Measurements from ENCODE around the gene NCBP3. TPM values are rescaled to one million over a fixed set of nuclear protein-coding genes. Genes with fewer than 3 reads are reported as not detected.

The NCBP3 gene
- total RNA-seq, 4 donors from 2014 or later, result 22.2 to 25.7 (median 24.3) TPM

- Histone ChIP-seq H3K9me3 (no peaks in the 10 kb centered on the region), H3K4me3 (no peak overlapping the region), H3K27ac (no peak overlapping the region), H3K4me1 (no peaks in the 10 kb centered on the region), H3K27me3 (no peaks in the 10 kb centered on the region), H3K36me3 (peaks cover 5 to 100% of the 10 kb centered on the region in 2 donors)
- TF ChIP-seq CTCF (IDR thresholded peaks at IDR 0.05) (no peak), EP300 (IDR thresholded peaks at IDR 0.05) (no peak), POLR2AphosphoS5 (IDR thresholded peaks at IDR 0.05) (no peak), POLR2A (IDR thresholded peaks at IDR 0.05) (no peak)
- 92 to 94% methylated on average over 9 to 10 of the region's 12 CpGs for WGBS, 2 donors (ENCODE audit: low coverage in 1 of 2)
- no peak for ATAC-seq
Observed at GRCh38 chr17:3812771-3813170, 33.3 kb downstream of the NCBP3 start.

DNA sequence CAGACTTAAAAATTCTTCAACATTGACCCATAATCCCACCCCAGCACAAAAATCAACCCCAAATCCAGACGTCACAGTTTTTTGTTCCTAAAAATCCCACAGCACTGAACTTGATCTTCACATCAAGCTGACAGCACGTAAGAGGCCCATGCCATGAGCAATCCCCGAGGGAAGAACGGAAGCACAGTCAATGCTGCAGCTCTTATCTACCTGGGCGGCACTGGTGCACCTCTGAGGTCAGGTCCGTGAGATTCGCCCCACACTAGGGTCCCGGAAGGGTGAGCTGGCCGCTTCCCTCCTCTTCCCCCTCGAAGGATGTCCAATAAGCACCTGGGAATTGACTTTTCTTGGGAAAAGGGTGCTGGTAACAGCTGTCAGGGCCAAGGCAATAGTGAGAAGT lies 33.8 kb downstream of the NCBP3 start:
- H3K27me3 ChIP-seq, result no peaks in the 10 kb centered on the region
- H3K27ac ChIP-seq, result no peak overlapping the region
- H3K9me3 ChIP-seq, result no peaks in the 10 kb centered on the region
- WGBS, 2 donors (ENCODE audit: low coverage in 1 of 2), result 91 to 98% methylated on average over 3 to 6 of the region's 10 CpGs
- no peak overlapping the region for H3K4me3 ChIP-seq
- TF ChIP-seq POLR2AphosphoS5 (IDR thresholded peaks at IDR 0.05) (no peak), CTCF (IDR thresholded peaks at IDR 0.05) (no peak), POLR2A (IDR thresholded peaks at IDR 0.05) (no peak), EP300 (IDR thresholded peaks at IDR 0.05) (no peak)
- no peaks in the 10 kb centered on the region for H3K4me1 ChIP-seq
- peaks cover 5 to 100% of the 10 kb centered on the region in 2 donors for H3K36me3 ChIP-seq
- no peak for ATAC-seq

DNA sequence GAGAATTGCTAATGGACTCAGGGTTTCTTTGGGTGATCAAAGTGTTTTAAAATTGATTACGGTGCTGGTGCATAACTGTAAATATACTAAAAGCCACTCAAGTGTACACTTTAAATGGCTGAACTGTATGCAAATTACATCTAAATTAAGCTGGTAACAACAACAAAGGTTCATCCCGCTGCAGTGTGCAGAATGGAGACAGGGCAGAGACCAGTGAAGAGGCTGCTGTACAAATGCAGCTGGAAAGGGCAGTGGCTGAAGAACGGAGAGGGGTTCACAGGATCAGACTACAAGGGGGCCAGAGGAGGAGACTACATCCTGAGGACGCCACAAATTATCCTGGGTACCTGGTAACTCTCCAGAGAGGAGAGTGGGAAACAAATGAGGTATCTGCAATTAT lies 36.0 kb downstream of the NCBP3 start:
- peaks cover 0 to 97% of the 10 kb centered on the region in 2 donors for H3K36me3 ChIP-seq
- no peaks in the 10 kb centered on the region for H3K4me1 ChIP-seq
- TF ChIP-seq POLR2AphosphoS5 (IDR thresholded peaks at IDR 0.05), result no peak
- no peak for TF ChIP-seq EP300 (IDR thresholded peaks at IDR 0.05)
- no peak for TF ChIP-seq CTCF (IDR thresholded peaks at IDR 0.05)
- TF ChIP-seq POLR2A (IDR thresholded peaks at IDR 0.05), result no peak
- H3K9me3 ChIP-seq, result no peaks in the 10 kb centered on the region
- H3K27ac ChIP-seq, result no peak overlapping the region
- WGBS, 2 donors (ENCODE audit: low coverage in 1 of 2), result 79 to 89% methylated on average over 2 to 4 of the region's 4 CpGs
- no peaks in the 10 kb centered on the region for H3K27me3 ChIP-seq
- ATAC-seq, result no peak
- H3K4me3 ChIP-seq, result no peak overlapping the region

DNA sequence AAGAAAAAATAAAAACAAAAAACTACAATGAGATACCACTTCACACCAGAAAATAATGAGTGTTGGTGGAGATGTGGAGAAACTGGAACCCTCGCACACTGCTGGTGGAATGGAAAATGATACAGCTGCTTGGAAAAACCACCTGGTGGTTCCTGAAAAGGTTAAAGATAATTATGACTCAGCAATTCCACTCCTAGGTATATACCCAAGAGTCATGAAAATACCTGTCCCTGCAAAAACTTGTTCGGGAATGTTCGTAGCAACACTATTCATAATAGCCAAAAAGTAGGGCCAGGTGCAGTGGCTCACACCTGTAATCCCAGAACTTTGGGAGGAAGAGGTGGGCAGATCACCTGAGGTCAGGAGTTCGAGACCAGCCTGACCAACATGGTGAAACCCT lies 36.9 kb downstream of the NCBP3 start:
- peaks cover 0 to 88% of the 10 kb centered on the region in 2 donors for H3K36me3 ChIP-seq
- H3K27me3 ChIP-seq, result no peaks in the 10 kb centered on the region
- 90 to 95% methylated on average over 2 to 4 of the region's 4 CpGs for WGBS, 2 donors (ENCODE audit: low coverage in 1 of 2)
- H3K4me1 ChIP-seq, result no peaks in the 10 kb centered on the region
- H3K27ac ChIP-seq, result no peak overlapping the region
- no peak for ATAC-seq
- H3K4me3 ChIP-seq, result no peak overlapping the region
- TF ChIP-seq POLR2AphosphoS5 (IDR thresholded peaks at IDR 0.05) (no peak), CTCF (IDR thresholded peaks at IDR 0.05) (no peak), EP300 (IDR thresholded peaks at IDR 0.05) (no peak), POLR2A (IDR thresholded peaks at IDR 0.05) (no peak)
- H3K9me3 ChIP-seq, result no peaks in the 10 kb centered on the region

DNA sequence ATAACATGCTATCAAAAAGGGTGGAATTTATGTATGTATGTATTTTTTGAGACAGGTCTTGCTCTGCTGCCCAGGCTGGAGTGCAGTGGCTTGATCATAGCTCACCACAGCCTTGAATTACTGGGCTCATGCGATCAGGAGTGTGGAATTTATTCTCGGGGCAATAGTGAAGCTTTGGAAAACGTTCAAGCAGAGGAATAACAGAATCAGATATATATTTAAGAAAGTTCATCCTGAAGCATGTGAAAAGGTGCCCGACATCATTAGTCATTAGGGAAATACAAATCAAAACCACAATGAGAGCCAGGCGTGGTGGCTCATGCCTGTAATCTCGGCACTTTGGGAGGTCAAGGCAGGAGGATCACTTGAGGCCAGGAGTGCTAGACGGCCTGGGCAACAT lies 37.3 kb downstream of the NCBP3 start:
- Histone ChIP-seq H3K36me3 (peaks cover 0 to 84% of the 10 kb centered on the region in 2 donors), H3K27me3 (no peaks in the 10 kb centered on the region), H3K27ac (no peak overlapping the region), H3K9me3 (no peaks in the 10 kb centered on the region), H3K4me3 (no peak overlapping the region), H3K4me1 (no peaks in the 10 kb centered on the region)
- TF ChIP-seq POLR2A (IDR thresholded peaks at IDR 0.05) (no peak), POLR2AphosphoS5 (IDR thresholded peaks at IDR 0.05) (no peak)
- no peak for ATAC-seq
- 85 to 89% methylated on average over 6 to 7 of the region's 7 CpGs for WGBS, 2 donors (ENCODE audit: low coverage in 1 of 2)

Measured in gastroesophageal sphincter (tissue), 4 donors.